GM11168 (cell line): ENCODE results near the gene IBA57.
"Not testable (repeated sequence)": the region's sequence is repeated elsewhere in the genome, so short reads cannot be mapped to it uniquely, and the experiment has no call there.

Experiments
- in situ Hi-C: fragments of 300-500 bp; cut with MboI; formaldehyde crosslinking; loops from one replicate; pipeline ENCODE4 v1.12.0; 2022; ENCODE audit warnings: low sequenced_read_pairs; ENCODE audit not compliant: unreplicated experiment

Gene IBA57

GRCh38 chr1:228169345-228169744 lies 3.7 kb downstream of the IBA57 start:
- in situ Hi-C loops = loop anchor here (5.0 kb wide), 1 partner anchor 37 kb away; no protein-coding TSS in a partner anchor

GRCh38 chr1:228170666-228171065 lies 5.1 kb downstream of the IBA57 start:
- in situ Hi-C loops = no loop called here

GRCh38 chr1:228171221-228171891 lies 5.8 kb downstream of the IBA57 start:
- in situ Hi-C loops = no loop called here

GRCh38 chr1:228172591-228173527 lies 7.3 kb downstream of the IBA57 start:
- in situ Hi-C loops = no loop called here

- in situ Hi-C loops = not testable (repeated sequence)
These were observed 8.2 kb downstream of the IBA57 start for GRCh38 chr1:228173528-228174481.

GRCh38 chr1:228174482-228175315 lies 9.1 kb downstream of the IBA57 start:
- in situ Hi-C loops = no loop called here

- in situ Hi-C loops = no loop called here
These were observed 9.9 kb downstream of the IBA57 start for GRCh38 chr1:228175316-228176023.

GRCh38 chr1:228176024-228176395 lies 10.4 kb downstream of the IBA57 start:
- in situ Hi-C loops = no loop called here

GRCh38 chr1:228176461-228177182 lies 11.0 kb downstream of the IBA57 start:
- in situ Hi-C loops = no loop called here

- in situ Hi-C loops = no loop called here
These were observed 11.5 kb downstream of the IBA57 start for GRCh38 chr1:228177183-228177475.

GRCh38 chr1:228177721-228178710 lies 12.4 kb downstream of the IBA57 start:
- in situ Hi-C loops = no loop called here

GRCh38 chr1:228178737-228179684 lies 13.4 kb downstream of the IBA57 start:
- in situ Hi-C loops = no loop called here

- in situ Hi-C loops = no loop called here
These were observed 14.8 kb downstream of the IBA57 start for GRCh38 chr1:228180271-228180958.

GRCh38 chr1:228180959-228181644 lies 15.5 kb downstream of the IBA57 start:
- in situ Hi-C loops = no loop called here

GRCh38 chr1:228181645-228182034 lies 16.0 kb downstream of the IBA57 start:
- in situ Hi-C loops = no loop called here
